Esophagus muscularis mucosa (tissue), 3 donors: ENCODE results near the gene AFTPH.

Experiments
- POLR2A ChIP-seq: fragments of 450-650 bp; IDR thresholded peaks from one replicate; pipeline ENCODE4 v1.6.1; 2017; ENCODE audit warnings: antibody characterized with exemption, moderate library complexity, mild to moderate bottlenecking, low read depth
- TF ChIP-seq, protein P1 (sequence below), 3 experiments: fragments of 200-600 bp in 2 of 3; fragments of 450-650 bp in 1 of 3; sonication (generic) in 2 of 3; IDR thresholded peaks; one replicate each; pipeline ENCODE4 v1.5.1; 2017 to 2019; ENCODE audit warnings: antibody characterized with exemption in 3 of 3, mild to moderate bottlenecking in 2 of 3, moderate library complexity in 1 of 3

DNA sequence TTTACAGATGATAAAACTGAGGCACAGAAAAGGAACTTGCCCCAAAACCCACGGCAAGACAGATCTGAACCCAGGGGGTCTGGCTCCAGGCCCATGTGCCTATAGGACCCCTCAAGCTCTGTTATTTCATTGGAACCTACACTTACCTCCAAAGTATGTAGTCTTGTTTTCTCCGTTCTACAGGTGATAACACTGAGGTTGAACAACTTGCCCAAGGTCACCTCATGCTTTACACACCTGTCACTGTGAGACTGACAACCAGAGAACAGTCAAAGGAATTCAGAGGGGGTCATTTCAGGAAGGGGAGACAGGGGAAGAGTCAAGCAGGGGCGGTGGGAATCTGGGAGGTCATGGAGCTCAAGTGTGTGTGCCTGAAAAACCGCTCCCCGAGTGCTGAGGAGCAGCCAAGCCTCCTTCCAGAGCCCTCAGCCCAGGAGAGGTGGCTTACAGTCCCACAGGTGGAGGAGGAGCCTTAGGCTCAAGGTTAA, 81.9 kb downstream of the AFTPH start:
- TF ChIP-seq, protein P1, sequence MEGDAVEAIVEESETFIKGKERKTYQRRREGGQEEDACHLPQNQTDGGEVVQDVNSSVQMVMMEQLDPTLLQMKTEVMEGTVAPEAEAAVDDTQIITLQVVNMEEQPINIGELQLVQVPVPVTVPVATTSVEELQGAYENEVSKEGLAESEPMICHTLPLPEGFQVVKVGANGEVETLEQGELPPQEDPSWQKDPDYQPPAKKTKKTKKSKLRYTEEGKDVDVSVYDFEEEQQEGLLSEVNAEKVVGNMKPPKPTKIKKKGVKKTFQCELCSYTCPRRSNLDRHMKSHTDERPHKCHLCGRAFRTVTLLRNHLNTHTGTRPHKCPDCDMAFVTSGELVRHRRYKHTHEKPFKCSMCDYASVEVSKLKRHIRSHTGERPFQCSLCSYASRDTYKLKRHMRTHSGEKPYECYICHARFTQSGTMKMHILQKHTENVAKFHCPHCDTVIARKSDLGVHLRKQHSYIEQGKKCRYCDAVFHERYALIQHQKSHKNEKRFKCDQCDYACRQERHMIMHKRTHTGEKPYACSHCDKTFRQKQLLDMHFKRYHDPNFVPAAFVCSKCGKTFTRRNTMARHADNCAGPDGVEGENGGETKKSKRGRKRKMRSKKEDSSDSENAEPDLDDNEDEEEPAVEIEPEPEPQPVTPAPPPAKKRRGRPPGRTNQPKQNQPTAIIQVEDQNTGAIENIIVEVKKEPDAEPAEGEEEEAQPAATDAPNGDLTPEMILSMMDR (IDR thresholded peaks at IDR 0.05), result no peak
- no peak for TF ChIP-seq POLR2A
